NOMO-1 treated with DMSO at 0.1 percent for 48 hours (cell line): ENCODE results near the gene RAVER1.
"Not testable (repeated sequence)": the region's sequence is repeated elsewhere in the genome, so short reads cannot be mapped to it uniquely, and the experiment has no call there.

Experiments
- DNase-seq: peaks from one replicate; lab custom pipeline; 2025; ENCODE audit not compliant: unreplicated experiment; lab: John Stamatoyannopoulos, UW

RAVER1 gene

DNA sequence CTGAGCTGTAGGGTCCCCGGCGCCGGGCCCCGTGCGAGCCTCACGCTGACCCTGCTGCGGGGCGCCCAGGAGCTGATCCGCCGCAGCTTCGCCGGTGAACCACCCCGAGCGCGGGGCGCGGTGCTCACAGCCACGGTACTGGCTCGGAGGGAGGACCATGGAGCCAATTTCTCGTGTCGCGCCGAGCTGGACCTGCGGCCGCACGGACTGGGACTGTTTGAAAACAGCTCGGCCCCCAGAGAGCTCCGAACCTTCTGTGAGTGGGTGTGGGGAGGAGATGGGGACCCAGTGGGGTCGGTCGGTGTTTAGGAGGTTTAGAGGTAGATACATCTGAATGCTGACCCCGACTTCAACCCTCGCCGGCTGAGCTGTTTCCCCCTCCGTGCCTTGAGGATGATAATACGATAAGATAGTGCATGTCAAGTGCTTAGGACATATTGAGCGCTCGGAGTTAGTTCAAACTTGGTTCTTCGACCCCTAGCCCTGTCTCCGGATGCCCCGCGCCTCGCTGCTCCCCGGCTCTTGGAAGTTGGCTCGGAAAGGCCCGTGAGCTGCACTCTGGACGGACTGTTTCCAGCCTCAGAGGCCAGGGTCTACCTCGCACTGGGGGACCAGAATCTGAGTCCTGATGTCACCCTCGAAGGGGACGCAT lies 41.6 kb downstream of the RAVER1 start:
- DNase-seq: no peak

DNA sequence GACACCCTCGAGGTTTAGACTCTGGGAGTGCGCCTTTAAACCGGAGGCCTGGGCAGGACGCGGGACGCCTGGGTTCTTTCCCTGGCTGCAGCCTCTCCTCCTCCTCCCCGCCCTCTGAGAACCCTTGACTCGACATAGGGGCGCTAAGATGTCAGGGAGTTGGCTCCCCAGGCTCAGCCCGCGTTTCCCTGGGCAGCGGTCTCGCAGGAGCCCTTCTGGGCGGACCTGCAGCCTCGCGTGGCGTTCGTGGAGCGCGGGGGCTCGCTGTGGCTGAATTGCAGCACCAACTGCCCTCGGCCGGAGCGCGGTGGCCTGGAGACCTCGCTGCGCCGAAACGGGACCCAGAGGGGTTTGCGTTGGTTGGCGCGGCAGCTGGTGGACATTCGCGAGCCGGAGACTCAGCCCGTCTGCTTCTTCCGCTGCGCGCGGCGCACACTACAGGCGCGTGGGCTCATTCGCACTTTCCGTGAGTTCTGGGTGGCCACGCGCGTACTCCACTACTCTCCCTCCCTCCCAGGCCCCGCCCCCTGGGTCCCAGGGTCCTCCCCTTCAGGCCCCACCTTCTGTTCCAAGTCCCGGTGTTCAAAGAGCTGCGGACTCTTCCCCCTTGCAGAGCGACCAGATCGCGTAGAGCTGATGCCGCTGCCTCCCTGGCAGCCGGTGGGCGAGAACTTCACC lies 42.3 kb downstream of the RAVER1 start:
- peak; percentile 28 for DNase-seq

DNA sequence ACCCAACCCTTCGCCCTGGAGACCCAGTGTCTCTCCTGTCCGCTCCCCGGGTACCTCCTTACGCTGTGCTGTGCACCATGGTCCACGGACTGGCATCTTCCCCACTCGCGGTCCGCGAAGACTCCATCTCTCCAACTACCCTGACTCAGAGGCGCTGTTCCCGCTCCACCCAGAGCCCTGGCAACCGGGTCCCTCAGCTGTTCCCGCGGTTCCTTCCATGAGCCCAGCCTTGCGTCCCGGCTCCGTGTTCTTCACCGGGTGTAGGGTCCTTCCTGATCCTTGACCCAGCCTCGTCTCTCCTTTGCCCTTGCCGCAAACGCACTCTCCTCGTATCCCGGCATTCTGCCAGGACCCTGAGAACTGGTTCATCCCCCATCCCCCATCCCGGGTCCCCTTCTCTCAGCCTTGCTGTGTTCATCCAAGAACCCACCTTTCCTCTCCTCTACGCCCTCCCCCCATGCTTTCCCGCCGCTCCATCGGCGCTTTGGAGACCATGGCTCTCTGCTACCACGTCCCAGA lies 42.9 kb downstream of the RAVER1 start:
- no peak for DNase-seq

DNA sequence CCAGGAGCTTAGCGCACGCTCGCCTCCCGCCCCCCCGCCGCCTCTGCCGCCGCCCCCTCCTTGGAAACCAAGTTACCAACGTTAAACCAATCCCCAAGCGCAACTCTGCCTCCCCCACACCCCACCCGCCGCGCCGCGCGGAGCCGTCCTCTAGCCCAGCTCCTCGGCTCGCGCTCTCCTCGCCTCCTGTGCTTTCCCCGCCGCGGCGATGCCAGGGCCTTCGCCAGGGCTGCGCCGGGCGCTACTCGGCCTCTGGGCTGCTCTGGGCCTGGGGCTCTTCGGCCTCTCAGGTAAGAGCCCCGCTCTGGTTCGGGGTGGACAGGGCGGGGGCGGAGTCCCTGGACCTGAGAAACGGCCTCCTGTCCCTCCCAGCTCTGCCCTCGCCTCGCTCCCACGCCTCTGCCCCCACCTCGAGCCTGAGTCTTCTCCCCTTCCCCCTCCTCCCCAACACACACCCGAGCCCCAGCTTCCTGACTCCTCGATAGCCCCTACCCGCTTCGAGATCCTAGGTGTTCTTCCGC lies 43.4 kb downstream of the RAVER1 start, which contains the start of gene ICAM5:
ICAM5 (plus strand) TSS at position 117 of the 521 bp plus-strand sequence; CDS start at position 209, 92 bp downstream.
- no peak for DNase-seq

DNA sequence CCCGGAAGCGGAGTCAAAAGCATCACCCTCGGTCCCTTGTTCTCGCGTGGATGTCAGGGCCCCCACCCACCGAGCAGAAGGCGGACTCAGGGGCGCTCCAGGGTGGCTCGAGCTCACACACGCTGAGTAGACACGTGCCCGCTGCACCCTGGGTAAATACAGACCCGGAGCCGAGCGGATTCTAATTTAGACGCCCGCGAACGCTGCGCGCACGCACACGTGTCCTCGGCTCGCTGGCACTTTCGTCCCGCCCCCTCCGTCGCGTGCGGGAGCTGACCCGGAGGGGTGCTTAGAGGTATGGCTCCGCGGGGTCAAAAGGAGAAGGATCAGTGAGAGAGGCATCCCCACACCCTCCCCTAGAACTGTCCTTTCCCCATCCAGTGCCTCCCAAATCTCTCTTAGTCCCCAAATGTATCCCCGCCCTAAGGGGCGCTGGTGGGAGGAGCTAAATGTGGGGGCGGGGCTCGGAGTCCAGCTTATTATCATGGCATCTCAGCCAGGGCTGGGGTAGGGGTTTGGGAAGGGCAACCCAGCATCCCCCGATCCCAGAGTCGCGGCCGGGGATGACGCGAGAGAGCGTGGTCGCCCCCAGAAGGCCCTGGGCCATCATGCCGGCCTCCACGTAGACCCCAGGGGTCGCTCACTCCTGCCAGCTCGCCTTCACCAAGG lies 44.0 kb downstream of the RAVER1 start:
- peak; percentile 21 for DNase-seq

DNA sequence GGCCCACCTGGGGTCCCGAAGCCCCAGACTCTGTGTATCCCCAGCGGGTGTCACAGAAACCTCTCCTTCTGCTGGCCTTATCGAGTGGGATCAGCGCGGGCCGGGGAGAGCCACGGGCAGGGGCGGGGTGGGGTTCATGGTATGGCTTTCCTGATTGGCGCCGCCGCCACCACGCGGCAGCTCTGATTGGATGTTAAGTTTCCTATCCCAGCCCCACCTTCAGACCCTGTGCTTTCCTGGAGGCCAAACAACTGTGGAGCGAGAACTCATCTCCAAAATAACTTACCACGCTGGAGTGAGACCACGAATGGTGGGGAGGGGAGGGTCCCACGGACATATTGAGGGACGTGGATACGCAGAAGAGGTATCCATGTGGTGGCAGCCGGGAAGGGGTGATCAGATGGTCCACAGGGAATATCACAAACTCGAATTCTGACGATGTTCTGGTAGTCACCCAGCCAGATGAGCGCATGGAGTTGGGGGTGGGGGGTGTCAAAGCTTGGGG lies 44.6 kb downstream of the RAVER1 start:
- no peak for DNase-seq

DNA sequence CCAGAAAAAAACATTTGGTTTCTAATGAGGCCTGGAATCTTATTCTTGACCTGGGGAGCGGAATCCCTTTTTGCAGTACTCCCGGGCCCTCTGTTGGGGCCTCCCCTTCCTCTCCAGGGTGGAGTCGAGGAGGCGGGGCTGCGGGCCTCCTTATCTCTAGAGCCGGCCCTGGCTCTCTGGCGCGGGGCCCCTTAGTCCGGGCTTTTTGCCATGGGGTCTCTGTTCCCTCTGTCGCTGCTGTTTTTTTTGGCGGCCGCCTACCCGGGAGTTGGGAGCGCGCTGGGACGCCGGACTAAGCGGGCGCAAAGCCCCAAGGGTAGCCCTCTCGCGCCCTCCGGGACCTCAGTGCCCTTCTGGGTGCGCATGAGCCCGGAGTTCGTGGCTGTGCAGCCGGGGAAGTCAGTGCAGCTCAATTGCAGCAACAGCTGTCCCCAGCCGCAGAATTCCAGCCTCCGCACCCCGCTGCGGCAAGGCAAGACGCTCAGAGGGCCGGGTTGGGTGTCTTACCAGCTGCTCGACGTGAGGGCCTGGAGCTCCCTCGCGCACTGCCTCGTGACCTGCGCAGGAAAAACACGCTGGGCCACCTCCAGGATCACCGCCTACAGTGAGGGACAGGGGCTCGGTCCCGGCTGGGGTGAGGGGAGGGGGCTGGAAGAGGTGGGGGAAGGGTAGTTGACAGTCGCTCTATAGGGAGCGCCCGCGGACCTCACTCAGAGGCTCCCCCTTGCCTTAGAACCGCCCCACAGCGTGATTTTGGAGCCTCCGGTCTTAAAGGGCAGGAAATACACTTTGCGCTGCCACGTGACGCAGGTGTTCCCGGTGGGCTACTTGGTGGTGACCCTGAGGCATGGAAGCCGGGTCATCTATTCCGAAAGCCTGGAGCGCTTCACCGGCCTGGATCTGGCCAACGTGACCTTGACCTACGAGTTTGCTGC lies 46.3 kb downstream of the RAVER1 start, which contains the start of gene ICAM4:
ICAM4 (plus strand) TSS at position 153 of the 935 bp plus-strand sequence; CDS start at position 211, 58 bp downstream.
- peak; percentile 60 for DNase-seq

DNA sequence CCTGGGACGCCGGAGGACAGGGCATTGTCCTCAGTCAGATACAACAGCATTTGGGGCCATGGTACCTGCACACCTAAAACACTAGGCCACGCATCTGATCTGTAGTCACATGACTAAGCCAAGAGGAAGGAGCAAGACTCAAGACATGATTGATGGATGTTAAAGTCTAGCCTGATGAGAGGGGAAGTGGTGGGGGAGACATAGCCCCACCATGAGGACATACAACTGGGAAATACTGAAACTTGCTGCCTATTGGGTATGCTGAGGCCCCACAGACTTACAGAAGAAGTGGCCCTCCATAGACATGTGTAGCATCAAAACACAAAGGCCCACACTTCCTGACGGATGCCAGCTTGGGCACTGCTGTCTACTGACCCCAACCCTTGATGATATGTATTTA lies 47.9 kb downstream of the RAVER1 start:
- DNase-seq: peak; percentile 25

DNA sequence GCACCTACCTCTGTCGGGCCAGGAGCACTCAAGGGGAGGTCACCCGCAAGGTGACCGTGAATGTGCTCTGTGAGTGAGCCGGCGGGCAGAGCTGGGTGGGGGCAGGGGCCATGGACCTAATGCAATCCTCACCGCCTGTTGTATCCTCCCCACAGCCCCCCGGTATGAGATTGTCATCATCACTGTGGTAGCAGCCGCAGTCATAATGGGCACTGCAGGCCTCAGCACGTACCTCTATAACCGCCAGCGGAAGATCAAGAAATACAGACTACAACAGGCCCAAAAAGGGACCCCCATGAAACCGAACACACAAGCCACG lies 48.4 kb downstream of the RAVER1 start:
- no peak for DNase-seq

DNA sequence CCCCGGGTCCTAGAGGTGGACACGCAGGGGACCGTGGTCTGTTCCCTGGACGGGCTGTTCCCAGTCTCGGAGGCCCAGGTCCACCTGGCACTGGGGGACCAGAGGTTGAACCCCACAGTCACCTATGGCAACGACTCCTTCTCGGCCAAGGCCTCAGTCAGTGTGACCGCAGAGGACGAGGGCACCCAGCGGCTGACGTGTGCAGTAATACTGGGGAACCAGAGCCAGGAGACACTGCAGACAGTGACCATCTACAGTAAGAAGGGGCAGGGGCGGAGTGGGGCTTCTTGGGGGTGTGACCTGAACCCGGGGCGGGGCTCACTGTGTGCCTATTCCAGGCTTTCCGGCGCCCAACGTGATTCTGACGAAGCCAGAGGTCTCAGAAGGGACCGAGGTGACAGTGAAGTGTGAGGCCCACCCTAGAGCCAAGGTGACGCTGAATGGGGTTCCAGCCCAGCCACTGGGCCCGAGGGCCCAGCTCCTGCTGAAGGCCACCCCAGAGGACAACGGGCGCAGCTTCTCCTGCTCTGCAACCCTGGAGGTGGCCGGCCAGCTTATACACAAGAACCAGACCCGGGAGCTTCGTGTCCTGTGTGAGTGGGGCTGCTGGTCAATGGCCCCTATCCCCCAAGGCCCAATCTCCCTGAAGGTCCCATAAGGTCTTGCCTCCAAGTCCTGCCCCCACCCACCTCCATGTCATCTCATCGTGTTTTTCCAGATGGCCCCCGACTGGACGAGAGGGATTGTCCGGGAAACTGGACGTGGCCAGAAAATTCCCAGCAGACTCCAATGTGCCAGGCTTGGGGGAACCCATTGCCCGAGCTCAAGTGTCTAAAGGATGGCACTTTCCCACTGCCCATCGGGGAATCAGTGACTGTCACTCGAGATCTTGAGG lies 49.0 kb downstream of the RAVER1 start:
- DNase-seq: no peak

DNA sequence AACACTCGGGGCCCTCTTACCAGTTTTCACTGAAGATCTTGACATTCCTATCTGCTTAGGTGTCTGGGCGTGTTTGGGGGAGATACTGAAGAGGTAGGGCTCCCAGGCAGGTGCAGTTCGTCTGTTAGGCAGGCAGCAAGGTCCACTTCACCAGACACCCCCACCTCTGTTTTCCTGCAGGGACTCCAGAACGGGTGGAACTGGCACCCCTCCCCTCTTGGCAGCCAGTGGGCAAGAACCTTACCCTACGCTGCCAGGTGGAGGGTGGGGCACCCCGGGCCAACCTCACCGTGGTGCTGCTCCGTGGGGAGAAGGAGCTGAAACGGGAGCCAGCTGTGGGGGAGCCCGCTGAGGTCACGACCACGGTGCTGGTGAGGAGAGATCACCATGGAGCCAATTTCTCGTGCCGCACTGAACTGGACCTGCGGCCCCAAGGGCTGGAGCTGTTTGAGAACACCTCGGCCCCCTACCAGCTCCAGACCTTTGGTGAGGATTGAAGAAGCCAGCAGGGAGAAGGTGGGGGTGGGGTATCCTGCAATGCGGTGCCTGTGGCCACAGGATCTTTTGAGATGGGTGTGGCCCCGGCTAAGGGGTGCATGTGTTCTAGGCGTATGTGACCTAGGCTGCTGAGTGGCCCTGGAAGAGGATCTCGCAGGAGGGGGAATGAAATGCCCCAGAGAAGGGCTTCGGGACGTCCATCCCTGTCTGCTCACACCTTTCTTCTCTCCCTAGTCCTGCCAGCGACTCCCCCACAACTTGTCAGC lies 49.8 kb downstream of the RAVER1 start:
- no peak for DNase-seq

DNA sequence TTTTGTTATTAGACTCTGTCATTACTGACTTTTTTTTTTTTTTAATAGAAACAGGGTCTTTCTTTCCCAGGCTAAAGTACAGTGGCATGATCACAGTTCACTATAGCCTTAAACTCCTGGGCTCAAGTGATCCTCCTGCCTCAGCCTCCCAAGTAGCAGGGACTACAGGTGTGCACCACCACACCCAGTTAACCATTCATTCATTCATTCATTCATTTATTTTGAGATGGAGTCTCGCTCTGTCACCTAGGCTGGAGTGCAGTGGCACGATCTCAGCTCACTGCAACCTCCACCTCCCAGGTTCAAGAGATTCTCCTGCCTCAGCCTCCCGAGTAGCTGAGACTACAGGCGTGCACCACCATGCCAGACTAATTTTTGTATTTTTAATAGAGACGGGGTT lies 51.3 kb downstream of the RAVER1 start:
- not testable (repeated sequence) for DNase-seq

DNA sequence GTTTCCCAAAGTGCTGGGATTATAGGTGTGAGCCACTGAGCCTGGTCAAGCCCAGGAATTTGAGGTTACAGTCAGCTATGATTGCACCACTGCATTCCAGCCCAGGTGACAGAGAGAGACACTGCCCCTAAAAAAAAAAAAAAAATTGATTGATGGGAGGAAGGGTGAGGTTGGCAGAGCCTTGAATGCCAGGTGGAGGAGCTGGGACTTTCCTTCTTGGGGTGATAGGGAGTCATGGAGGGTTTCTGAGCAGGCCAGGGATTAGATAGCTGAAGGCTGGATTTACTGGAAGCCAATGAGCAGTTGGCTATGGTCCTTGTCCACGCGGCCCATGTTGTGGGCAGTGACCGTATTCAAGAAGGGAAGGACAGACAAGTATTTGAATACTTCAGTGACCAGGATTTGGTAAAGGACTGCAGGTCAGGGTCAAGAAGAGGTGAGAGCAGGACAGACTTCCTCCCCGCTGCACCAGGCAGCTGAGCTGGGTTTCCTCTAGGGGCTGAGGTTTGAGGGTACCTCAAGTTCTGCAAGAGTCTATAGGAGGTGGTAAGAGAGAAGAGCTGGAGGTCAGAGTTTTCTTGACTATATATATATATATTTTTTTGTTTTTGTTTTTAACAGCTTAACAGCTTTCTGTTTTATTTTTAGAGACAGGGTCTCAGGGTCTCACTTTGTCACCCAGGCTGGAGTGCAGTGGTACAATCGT lies 53.4 kb downstream of the RAVER1 start:
- DNase-seq: no peak

DNA sequence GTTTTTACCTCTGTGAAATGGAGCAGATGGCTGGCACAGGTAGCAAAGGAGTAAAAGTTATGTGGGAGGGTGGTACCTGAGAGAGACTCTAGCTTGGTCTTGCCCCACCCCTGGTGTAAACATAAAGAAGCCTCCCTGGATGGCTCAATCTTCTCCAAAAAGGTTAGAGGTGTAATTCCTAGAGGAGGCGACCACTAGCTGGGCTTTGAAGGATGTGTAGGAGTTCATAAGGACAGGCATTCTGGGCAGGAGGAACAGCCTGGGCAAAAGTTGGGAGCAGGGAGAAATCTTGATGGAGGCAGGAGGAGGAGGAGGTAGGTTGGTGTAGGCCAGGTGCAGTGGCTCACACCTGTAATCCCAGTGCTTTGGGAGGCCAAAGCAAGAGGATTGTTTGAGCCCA lies 54.4 kb downstream of the RAVER1 start:
- no peak for DNase-seq

DNA sequence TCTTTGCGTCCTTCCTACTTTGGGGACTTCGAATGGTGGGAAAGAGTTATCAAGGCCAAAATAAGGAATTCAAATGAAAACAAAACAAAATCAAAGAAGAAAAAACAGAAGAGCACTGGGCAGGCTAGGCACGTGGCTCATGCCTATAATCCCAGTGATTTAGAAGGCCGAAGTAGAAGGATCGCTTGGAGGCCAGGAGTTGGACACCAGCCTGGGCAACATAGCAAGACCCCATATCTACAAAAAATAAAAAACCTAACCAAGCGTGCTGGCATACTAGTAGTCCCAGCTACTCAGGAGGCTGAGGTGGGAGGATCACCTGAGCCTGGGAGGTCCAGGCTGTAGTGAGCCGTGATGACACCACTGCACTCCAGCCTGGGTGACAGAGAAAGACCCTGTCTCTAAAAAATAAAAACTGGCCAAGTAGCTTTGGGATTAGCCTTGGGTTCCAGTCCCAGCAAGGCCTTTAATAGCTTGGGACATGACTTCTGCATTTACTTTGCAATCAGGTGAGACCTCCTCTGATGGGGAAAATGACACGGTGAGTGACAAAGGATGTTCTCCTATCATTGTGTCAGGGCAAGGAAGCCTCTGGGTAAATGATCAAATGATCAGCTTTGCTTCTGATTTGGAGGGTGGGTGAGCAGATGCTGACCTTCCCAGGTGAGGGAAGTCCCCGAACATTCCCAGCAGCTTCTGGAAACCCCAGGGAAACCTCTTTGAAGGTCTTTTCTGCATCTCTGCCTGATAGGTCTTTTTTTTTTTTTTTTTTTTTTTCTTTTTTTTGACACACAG lies 55.3 kb downstream of the RAVER1 start:
- no peak for DNase-seq

DNA sequence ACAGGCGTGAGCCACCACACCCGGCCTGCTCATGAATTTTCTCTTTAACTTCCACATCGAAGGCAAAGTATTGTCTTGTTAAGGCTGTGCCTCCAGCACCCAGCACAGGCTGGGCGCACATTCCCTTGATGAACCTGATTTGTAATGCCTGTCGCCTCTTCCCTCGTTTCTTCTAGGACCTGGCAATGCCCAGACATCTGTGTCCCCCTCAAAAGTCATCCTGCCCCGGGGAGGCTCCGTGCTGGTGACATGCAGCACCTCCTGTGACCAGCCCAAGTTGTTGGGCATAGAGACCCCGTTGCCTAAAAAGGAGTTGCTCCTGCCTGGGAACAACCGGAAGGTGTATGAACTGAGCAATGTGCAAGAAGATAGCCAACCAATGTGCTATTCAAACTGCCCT lies 58.7 kb downstream of the RAVER1 start:
- no peak for DNase-seq

DNA sequence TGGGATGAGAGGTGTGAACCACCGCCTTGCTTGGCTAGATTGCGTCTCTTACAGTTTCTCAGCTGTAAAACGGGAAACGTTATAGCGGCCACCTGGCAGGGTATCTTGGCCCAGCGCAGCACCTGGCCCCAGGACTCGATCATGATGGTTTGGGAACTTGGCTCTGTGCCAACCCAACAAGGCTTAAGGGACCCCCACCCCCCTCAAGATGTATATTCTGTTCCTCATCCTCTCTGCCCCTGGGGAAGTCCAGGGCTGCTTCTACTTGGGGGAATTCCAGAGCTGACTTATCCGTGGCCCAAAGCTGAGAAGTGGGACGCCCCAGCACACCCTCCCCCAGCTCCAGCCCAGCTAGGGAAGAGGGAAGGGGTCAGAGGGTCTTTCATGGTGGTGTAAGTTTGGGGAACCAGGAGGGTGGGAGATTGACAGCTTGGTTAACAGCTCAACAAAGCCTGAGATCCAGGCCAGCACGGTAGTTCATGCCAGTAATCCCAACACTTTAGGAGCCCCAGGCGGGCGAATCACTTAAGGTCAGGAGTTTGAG lies 61.7 kb downstream of the RAVER1 start:
- no peak for DNase-seq
